DND-41 (cell line): ENCODE measurements around the gene GLCCI1.

Source experiments
- EZH2 ChIP-seq: IDR thresholded peaks from 3 replicates; pipeline ENCODE4 v1.6.1; 2012; ENCODE audit warnings: borderline replicate concordance, low read depth, mild to moderate bottlenecking, moderate library complexity, low read length, inconsistent platforms; ENCODE audit not compliant: severe bottlenecking
- TF ChIP-seq, protein P1 (sequence below): IDR thresholded peaks from 2 replicates; pipeline ENCODE4 v1.5.1; 2012; ENCODE audit warnings: borderline replicate concordance, low read length, moderate library complexity, mild to moderate bottlenecking; ENCODE audit not compliant: poor library complexity, severe bottlenecking; ENCODE audit errors: extremely low read depth

DNA sequence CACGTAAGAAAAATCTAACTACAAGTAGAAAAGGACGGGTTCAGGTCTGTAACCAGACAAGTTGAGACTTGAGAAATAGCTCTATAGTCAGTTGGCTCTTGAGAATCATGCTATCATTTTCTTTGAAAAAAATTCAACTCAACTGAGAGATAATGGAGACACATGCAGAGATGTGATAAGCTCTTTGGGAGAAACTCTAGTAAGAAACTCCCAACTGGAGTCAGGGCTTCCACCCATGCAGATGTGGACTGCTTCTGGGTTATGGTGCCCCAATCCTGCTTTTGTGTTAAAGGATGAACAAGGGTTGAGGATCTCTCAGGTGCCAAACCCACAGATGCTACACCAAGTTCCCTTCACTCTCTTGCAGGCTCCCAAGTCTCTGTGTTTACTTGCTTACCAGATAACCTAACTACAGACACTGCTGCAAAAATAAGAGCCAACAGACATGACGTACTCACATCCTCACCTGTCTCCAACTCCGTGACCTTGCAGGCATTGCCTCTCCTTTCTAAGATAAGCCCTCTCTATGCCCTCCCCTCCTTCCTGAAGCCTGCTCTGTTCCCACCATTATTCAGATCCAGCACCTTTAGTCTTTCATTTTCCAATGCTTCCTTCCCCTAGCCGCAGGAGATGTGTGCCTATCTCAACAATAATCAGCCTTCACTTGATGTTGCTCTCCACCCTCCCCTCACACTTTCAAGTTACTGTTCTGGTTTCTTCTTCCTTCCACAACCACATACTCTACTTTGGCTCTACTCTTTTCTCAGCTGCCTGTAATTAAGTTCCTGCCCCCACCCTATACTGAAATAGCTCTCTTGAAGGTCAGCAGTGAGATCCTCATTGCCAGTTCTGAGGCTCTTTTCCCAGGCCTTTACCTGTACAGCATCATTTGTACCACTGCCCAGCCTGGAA is 163.4 kb downstream of the GLCCI1 start:
- no peak for TF ChIP-seq EZH2
- TF ChIP-seq, protein P1, sequence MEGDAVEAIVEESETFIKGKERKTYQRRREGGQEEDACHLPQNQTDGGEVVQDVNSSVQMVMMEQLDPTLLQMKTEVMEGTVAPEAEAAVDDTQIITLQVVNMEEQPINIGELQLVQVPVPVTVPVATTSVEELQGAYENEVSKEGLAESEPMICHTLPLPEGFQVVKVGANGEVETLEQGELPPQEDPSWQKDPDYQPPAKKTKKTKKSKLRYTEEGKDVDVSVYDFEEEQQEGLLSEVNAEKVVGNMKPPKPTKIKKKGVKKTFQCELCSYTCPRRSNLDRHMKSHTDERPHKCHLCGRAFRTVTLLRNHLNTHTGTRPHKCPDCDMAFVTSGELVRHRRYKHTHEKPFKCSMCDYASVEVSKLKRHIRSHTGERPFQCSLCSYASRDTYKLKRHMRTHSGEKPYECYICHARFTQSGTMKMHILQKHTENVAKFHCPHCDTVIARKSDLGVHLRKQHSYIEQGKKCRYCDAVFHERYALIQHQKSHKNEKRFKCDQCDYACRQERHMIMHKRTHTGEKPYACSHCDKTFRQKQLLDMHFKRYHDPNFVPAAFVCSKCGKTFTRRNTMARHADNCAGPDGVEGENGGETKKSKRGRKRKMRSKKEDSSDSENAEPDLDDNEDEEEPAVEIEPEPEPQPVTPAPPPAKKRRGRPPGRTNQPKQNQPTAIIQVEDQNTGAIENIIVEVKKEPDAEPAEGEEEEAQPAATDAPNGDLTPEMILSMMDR, result no peak
